SK-N-SH treated with all-trans-retinoic acid at 6 μM for 48 hours (cell line): ENCODE measurements around the gene FIBP.

Source experiments
- ESRRG ChIP-seq: fragments of 250-450 bp; sonication (Bioruptor Pico); IDR thresholded peaks from 2 replicates; pipeline ENCODE4 v1.6.1; 2021; ENCODE audit warnings: mild to moderate bottlenecking
- GLIS3 ChIP-seq: fragments of 250-450 bp; sonication (Bioruptor Pico); IDR thresholded peaks from 2 replicates; pipeline ENCODE4 v1.5.0; 2020; ENCODE audit warnings: mild to moderate bottlenecking, moderate library complexity
- PATZ1 ChIP-seq: fragments of 250-450 bp; sonication (Bioruptor Pico); IDR thresholded peaks from 2 replicates; pipeline ENCODE4 v1.8.0; 2020; ENCODE audit warnings: mild to moderate bottlenecking, moderate library complexity, borderline replicate concordance
- POU6F1 ChIP-seq: fragments of 250-450 bp; sonication (Bioruptor Pico); IDR thresholded peaks from 2 replicates; pipeline ENCODE4 v1.8.0; 2021; ENCODE audit warnings: low read depth, mild to moderate bottlenecking, moderate library complexity, borderline replicate concordance
- PPARA ChIP-seq: fragments of 250-450 bp; sonication (Bioruptor Pico); IDR thresholded peaks from 2 replicates; pipeline ENCODE4 v1.5.0; 2020; ENCODE audit warnings: mild to moderate bottlenecking, borderline replicate concordance
- RARB ChIP-seq: fragments of 250-450 bp; sonication (Bioruptor Pico); IDR thresholded peaks from 2 replicates; pipeline ENCODE4 v1.8.0; 2021; ENCODE audit warnings: mild to moderate bottlenecking, moderate library complexity
- ZFP3 ChIP-seq: fragments of 250-450 bp; sonication (Bioruptor Pico); IDR thresholded peaks from 2 replicates; pipeline ENCODE4 v1.5.0; 2020; ENCODE audit warnings: mild to moderate bottlenecking, moderate library complexity
- ZNF565 ChIP-seq: fragments of 450-650 bp; formaldehyde crosslinking; conservative IDR thresholded peaks from 2 replicates; pipeline ENCODE4 v1.5.0; 2020; ENCODE audit warnings: low read depth, mild to moderate bottlenecking, moderate library complexity

GRCh38 chr11:65861533-65862183 is 26.6 kb downstream of the FIBP start:
- no peak for TF ChIP-seq ESRRG
- TF ChIP-seq PATZ1 (CRISPR knock-in tag), result no peak
- TF ChIP-seq POU6F1 (CRISPR knock-in tag), result no peak
- no peak for TF ChIP-seq PPARA
- TF ChIP-seq GLIS3 (CRISPR knock-in tag), result no peak
- TF ChIP-seq ZFP3 (CRISPR knock-in tag), result no peak
- TF ChIP-seq RARB (CRISPR knock-in tag), result no peak
- no peak for TF ChIP-seq ZNF565 (CRISPR knock-in tag)
